HepG2 (cell line): ENCODE measurements around the gene ERCC6L2. TPM values are rescaled to one million over a fixed set of nuclear protein-coding genes. Genes with fewer than 3 reads are reported as not detected.
A peak's percentile ranks its signal among the peaks of the same experiment; 100 is the strongest.

Experiments used
- BCLAF1 ChIP-seq: fragments of 450-650 bp; IDR thresholded peaks from 2 replicates; pipeline ENCODE4 v1.6.1; 2017; ENCODE audit warnings: mild to moderate bottlenecking
- BRF2 ChIP-seq: sonication (generic); formaldehyde crosslinking; IDR thresholded peaks from 2 replicates; pipeline ENCODE4 v1.8.1; 2022; ENCODE audit warnings: mild to moderate bottlenecking, missing genetic modification reagents
- CEBPB ChIP-seq: IDR thresholded peaks from 2 replicates; pipeline ENCODE4 v1.6.1; 2011; ENCODE audit warnings: low read depth, low read length, improper control_type of control experiment, borderline replicate concordance
- CSRNP1 ChIP-seq: sonication (generic); formaldehyde crosslinking; IDR thresholded peaks from 2 replicates; pipeline ENCODE4 v1.8.1; 2023; ENCODE audit warnings: mild to moderate bottlenecking, missing genetic modification reagents
- ELF1 ChIP-seq: sonication (generic); formaldehyde crosslinking; IDR thresholded peaks from 2 replicates; pipeline ENCODE4 v1.4.0; 2020; ENCODE audit warnings: missing genetic modification reagents
- JDP2 ChIP-seq: sonication (generic); formaldehyde crosslinking; IDR thresholded peaks from 2 replicates; pipeline ENCODE4 v1.8.1; 2022; ENCODE audit warnings: missing genetic modification reagents, borderline replicate concordance
- KLF13 ChIP-seq: sonication (generic); formaldehyde crosslinking; IDR thresholded peaks from 2 replicates; pipeline ENCODE4 v1.4.0; 2020; ENCODE audit warnings: mild to moderate bottlenecking, missing genetic modification reagents
- KLF6 ChIP-seq: IDR thresholded peaks from 2 replicates; pipeline ENCODE4 v1.8.0; 2016; ENCODE audit warnings: missing biosample characterization, missing genetic modification reagents
- MTF1 ChIP-seq: sonication (generic); formaldehyde crosslinking; IDR thresholded peaks from 2 replicates; pipeline ENCODE4 v1.5.0; 2020; ENCODE audit warnings: missing genetic modification reagents
- NR2C2 ChIP-seq: sonication (generic); formaldehyde crosslinking; IDR thresholded peaks from 2 replicates; pipeline ENCODE4 v1.4.0; 2020; ENCODE audit warnings: missing genetic modification reagents, mild to moderate bottlenecking, moderate library complexity, borderline replicate concordance
- THAP7 ChIP-seq: sonication (generic); formaldehyde crosslinking; IDR thresholded peaks from 2 replicates; pipeline ENCODE4 v1.8.1; 2023; ENCODE audit warnings: mild to moderate bottlenecking, missing genetic modification reagents
- U2AF2 ChIP-seq: fragments of 200-400 bp; formaldehyde crosslinking; IDR thresholded peaks from 2 replicates; pipeline ENCODE4 v1.6.1; 2017; ENCODE audit warnings: low read depth, mild to moderate bottlenecking, low read length
- UBTF ChIP-seq: sonication (generic); formaldehyde crosslinking; IDR thresholded peaks from 2 replicates; pipeline ENCODE4 v1.4.0; 2020; ENCODE audit warnings: mild to moderate bottlenecking, missing genetic modification reagents
- XRCC5 ChIP-seq: fragments of 200-400 bp; formaldehyde crosslinking; optimal IDR thresholded peaks from 2 replicates; pipeline ENCODE3; 2017; ENCODE audit warnings: mild to moderate bottlenecking, low read length
- ZBTB7B ChIP-seq: sonication (generic); formaldehyde crosslinking; IDR thresholded peaks from 2 replicates; pipeline ENCODE4 v1.4.0; 2020; ENCODE audit warnings: missing genetic modification reagents
- ZFP37 ChIP-seq: sonication (generic); formaldehyde crosslinking; IDR thresholded peaks from 2 replicates; pipeline ENCODE4 v1.4.0; 2020; ENCODE audit warnings: missing genetic modification reagents, borderline replicate concordance
- ZNF33B ChIP-seq: sonication (generic); formaldehyde crosslinking; IDR thresholded peaks from 2 replicates; pipeline ENCODE4 v1.5.1; 2020; ENCODE audit warnings: mild to moderate bottlenecking, missing genetic modification reagents
- ZNF550 ChIP-seq: sonication (generic); formaldehyde crosslinking; IDR thresholded peaks from 2 replicates; pipeline ENCODE4 v1.4.0; 2020; ENCODE audit warnings: mild to moderate bottlenecking, missing genetic modification reagents, borderline replicate concordance
- ZNF562 ChIP-seq: sonication (generic); formaldehyde crosslinking; IDR thresholded peaks from 2 replicates; pipeline ENCODE4 v1.8.0; 2022; ENCODE audit warnings: missing genetic modification reagents, borderline replicate concordance
- ZNF678 ChIP-seq: sonication (generic); formaldehyde crosslinking; IDR thresholded peaks from 2 replicates; pipeline ENCODE4 v1.4.0; 2020; ENCODE audit warnings: mild to moderate bottlenecking, missing genetic modification reagents
- polyA plus RNA-seq, 8 experiments: library from polyadenylated mRNA; depleted of rRNA in 3 of 8; stranded (reverse) in 7 of 8; unstranded in 1 of 8; fragments of >200 nt; fragmentation: Illumina TruSeq in 4 of 8; extraction: Trizol in 4 of 8; gene quantifications; 2 replicates each; pipeline versions ENCODE4 v1.2.1 to v1.2.3, GENCODE V29; 2011 to 2016; ENCODE audit warnings: low read depth in 4 of 8, missing spikeins in 1 of 8, mixed read lengths in 1 of 8; ENCODE audit not compliant: insufficient read depth in 1 of 8
- total RNA-seq, 5 experiments: library from RNA; depleted of rRNA; stranded (reverse); fragments of >200 nt; fragmentation: Illumina TruSeq; extraction: Trizol; gene quantifications; 2 replicates each; pipeline ENCODE4 v1.2.3, GENCODE V29; 2016; ENCODE audit warnings: low read depth in 1 of 5
- TF ChIP-seq, protein P1 (sequence below): conservative IDR thresholded peaks from 2 replicates; pipeline ENCODE4 v1.6.1; 2018; ENCODE audit warnings: missing genetic modification reagents

ERCC6L2 gene
- total and polyA plus RNA-seq, 2 of the 13 experiments (the other 11 are each of a cell fraction or from before 2014, with no cell fraction given): 13.4 to 45.9 TPM

DNA sequence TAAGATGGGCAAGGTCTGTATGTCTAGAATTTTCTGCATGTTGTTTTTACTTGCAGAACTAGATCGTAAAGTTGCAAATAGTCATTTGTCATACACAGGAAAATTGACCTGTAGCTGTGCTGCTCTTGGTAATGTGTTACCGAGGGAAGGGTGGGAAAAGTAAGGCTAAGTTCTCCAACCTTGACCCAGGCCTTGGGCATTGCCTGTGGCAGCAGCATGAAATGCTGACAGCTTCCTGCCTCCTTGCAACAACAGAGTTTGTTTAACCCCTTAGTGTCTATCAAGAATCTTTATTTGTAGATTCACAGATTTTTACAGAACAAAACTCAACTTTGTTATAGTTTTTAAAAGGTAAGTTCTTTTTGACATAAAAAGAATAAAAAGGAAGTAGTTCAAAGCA lies 48.3 kb downstream of the ERCC6L2 start (continued):
- TF ChIP-seq UBTF (no peak), ZNF678 (CRISPR knock-in tag) (no peak), BCLAF1 (no peak), ZNF550 (CRISPR knock-in tag) (no peak), ELF1 (CRISPR knock-in tag) (no peak), ZNF562 (CRISPR knock-in tag) (no peak), JDP2 (no peak), ZFP37 (CRISPR knock-in tag) (no peak), CEBPB (peak; percentile 19; the same call in 1 of the 2 replicates), XRCC5 (no peak), CSRNP1 (CRISPR knock-in tag) (no peak), ZBTB7B (CRISPR knock-in tag) (no peak), BRF2 (no peak), U2AF2 (no peak), MTF1 (CRISPR knock-in tag) (no peak), KLF6 (CRISPR knock-in tag) (no peak), NR2C2 (CRISPR knock-in tag) (0 out of 2 replicates have a peak, but pooled peaks have one; percentile 26), THAP7 (CRISPR knock-in tag) (no peak), KLF13 (CRISPR knock-in tag) (no peak), ZNF33B (no peak)
- TF ChIP-seq, protein P1, sequence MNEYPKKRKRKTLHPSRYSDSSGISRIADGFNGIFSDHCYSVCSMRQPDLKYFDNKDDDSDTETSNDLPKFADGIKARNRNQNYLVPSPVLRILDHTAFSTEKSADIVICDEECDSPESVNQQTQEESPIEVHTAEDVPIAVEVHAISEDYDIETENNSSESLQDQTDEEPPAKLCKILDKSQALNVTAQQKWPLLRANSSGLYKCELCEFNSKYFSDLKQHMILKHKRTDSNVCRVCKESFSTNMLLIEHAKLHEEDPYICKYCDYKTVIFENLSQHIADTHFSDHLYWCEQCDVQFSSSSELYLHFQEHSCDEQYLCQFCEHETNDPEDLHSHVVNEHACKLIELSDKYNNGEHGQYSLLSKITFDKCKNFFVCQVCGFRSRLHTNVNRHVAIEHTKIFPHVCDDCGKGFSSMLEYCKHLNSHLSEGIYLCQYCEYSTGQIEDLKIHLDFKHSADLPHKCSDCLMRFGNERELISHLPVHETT (CRISPR knock-in tag): no peak
